CD14-positive monocyte (primary cell): ENCODE measurements around the gene TTLL10. TPM values are rescaled to one million over a fixed set of nuclear protein-coding genes. Genes with fewer than 3 reads are reported as not detected.

Source experiments
- DNase-seq, 3 donors: peaks; one replicate each; pipeline ENCODE4 v3.0.0-alpha.2; 2011 to 2022
- H2AFZ ChIP-seq: 2 replicates; pipeline ENCODE4 v1.6.0; 2012; ENCODE audit warnings: mild to moderate bottlenecking, low read depth, low read length, inconsistent platforms; ENCODE audit not compliant: insufficient read depth, poor library complexity, severe bottlenecking
- H3K27ac ChIP-seq, 2 donors: 1 replicate in 1 of 2; 2 replicates in 1 of 2; pipeline ENCODE4 v1.5.1; 2012 to 2013; ENCODE audit warnings: low read length in 2 of 2, control low read depth in 1 of 2, inconsistent platforms in 1 of 2, low read depth in 1 of 2, mild to moderate bottlenecking in 1 of 2
- H3K27me3 ChIP-seq, 2 donors: one replicate each; pipeline versions ENCODE4 v1.6.0 to v1.6.1; 2011 to 2013; ENCODE audit warnings: low read length in 2 of 2; ENCODE audit not compliant: control insufficient read depth in 2 of 2, insufficient read depth in 2 of 2
- H3K36me3 ChIP-seq, 2 donors: replicated peaks in 1 of 2; 1 replicate in 1 of 2; 2 replicates in 1 of 2; pipeline versions ENCODE4 v1.5.1 to v1.6.1; 2012 to 2013; ENCODE audit warnings: low read length in 2 of 2, control low read depth in 1 of 2, inconsistent platforms in 1 of 2, mild to moderate bottlenecking in 1 of 2; ENCODE audit not compliant: insufficient read depth in 2 of 2, control insufficient read depth in 1 of 2
- H3K4me1 ChIP-seq, 2 donors: 1 replicate in 1 of 2; 2 replicates in 1 of 2; pipeline versions ENCODE4 v1.5.1 to v1.6.1; 2012 to 2013; ENCODE audit warnings: low read length in 2 of 2, control low read depth in 1 of 2, inconsistent platforms in 1 of 2, mild to moderate bottlenecking in 1 of 2, moderate library complexity in 1 of 2; ENCODE audit not compliant: insufficient read depth in 2 of 2, control insufficient read depth in 1 of 2
- H3K4me2 ChIP-seq: replicated peaks from 2 replicates; pipeline ENCODE3; 2012; ENCODE audit warnings: low read length, moderate library complexity, mild to moderate bottlenecking; ENCODE audit not compliant: poor library complexity, severe bottlenecking; ENCODE audit errors: extremely low read depth
- H3K4me3 ChIP-seq, 3 experiments: fragments of 200-600 bp in 1 of 3; sonication (generic) in 1 of 3; replicated peaks in 1 of 3; 1 replicate in 2 of 3; 2 replicates in 1 of 3; pipeline ENCODE4 v1.5.1; 2011 to 2013; ENCODE audit warnings: low read length in 3 of 3, mild to moderate bottlenecking in 3 of 3, control low read depth in 2 of 3, low read depth in 2 of 3, inconsistent platforms in 1 of 3, moderate library complexity in 1 of 3
- H3K79me2 ChIP-seq: 2 replicates; pipeline ENCODE4 v1.6.0; 2012; ENCODE audit warnings: mild to moderate bottlenecking, control low read depth, inconsistent platforms, low read length, moderate library complexity; ENCODE audit not compliant: insufficient read depth
- H3K9ac ChIP-seq: 2 replicates; pipeline ENCODE4 v1.6.0; 2017; ENCODE audit warnings: low read length, mild to moderate bottlenecking; ENCODE audit not compliant: insufficient read depth, poor library complexity, severe bottlenecking
- H3K9me3 ChIP-seq, 2 donors: replicated peaks in 1 of 2; 1 replicate in 1 of 2; 2 replicates in 1 of 2; pipeline versions ENCODE4 v1.5.1 to v1.6.1; 2012 to 2013; ENCODE audit warnings: low read length in 2 of 2, control low read depth in 1 of 2; ENCODE audit not compliant: control insufficient read depth in 1 of 2, insufficient read depth in 1 of 2
- H4K20me1 ChIP-seq: 2 replicates; pipeline ENCODE4 v1.6.0; 2012; ENCODE audit warnings: mild to moderate bottlenecking, low read length, control low read depth, moderate library complexity; ENCODE audit not compliant: insufficient read depth
- H3K27ac Mint-ChIP-seq, 7 donors: one replicate each; pipeline ENCODE4 v1.8.0; 2020; ENCODE audit warnings: mild to moderate bottlenecking in 7 of 7, mixed read lengths in 7 of 7, moderate library complexity in 6 of 7, inconsistent platforms in 2 of 7
- H3K27me3 Mint-ChIP-seq, 3 donors: one replicate each; pipeline ENCODE4 v1.8.0; 2021 to 2022; ENCODE audit warnings: low read depth in 3 of 3, mild to moderate bottlenecking in 3 of 3, mixed read lengths in 3 of 3, moderate library complexity in 3 of 3, inconsistent platforms in 1 of 3
- H3K36me3 Mint-ChIP-seq, 2 donors: one replicate each; pipeline ENCODE4 v1.8.0; 2020; ENCODE audit warnings: mixed read lengths in 2 of 2, inconsistent platforms in 1 of 2, mild to moderate bottlenecking in 1 of 2
- H3K4me1 Mint-ChIP-seq: one replicate; pipeline ENCODE4 v1.8.0; 2020; ENCODE audit warnings: mild to moderate bottlenecking, mixed read lengths
- H3K4me3 Mint-ChIP-seq, 2 donors: one replicate each; pipeline ENCODE4 v1.8.0; 2020; ENCODE audit warnings: mild to moderate bottlenecking in 2 of 2, mixed read lengths in 2 of 2, moderate library complexity in 1 of 2
- H3K9me3 Mint-ChIP-seq, 7 donors: one replicate each; pipeline ENCODE4 v1.8.0; 2020 to 2022; ENCODE audit warnings: mixed read lengths in 7 of 7, mild to moderate bottlenecking in 6 of 7, moderate library complexity in 6 of 7, inconsistent platforms in 2 of 7
- CTCF ChIP-seq: fragments of 200-600 bp; IDR thresholded peaks from one replicate; pipeline ENCODE4 v1.8.0; 2022; ENCODE audit warnings: antibody characterized with exemption, mild to moderate bottlenecking
- WGBS: methylation state at CpG from one replicate; pipeline ENCODE4 v1.1.5; 2013; ENCODE audit warnings: missing lambda C conversion rate; ENCODE audit not compliant: insufficient coverage; 5-methylcytosine and 5-hydroxymethylcytosine counted together
- intact Hi-C, 2 donors: fragments of 100-400 bp; cut with micrococcal nuclease; formaldehyde crosslinking; loops; one replicate each; pipeline versions ENCODE4 v1.15.0 to v1.15.1; 2023
- polyA plus RNA-seq, 3 donors: library from polyadenylated mRNA; depleted of rRNA in 1 of 3; unstranded in 2 of 3; stranded (reverse) in 1 of 3; fragments of 300-500 nt in 2 of 3; fragments of >200 nt in 1 of 3; fragmentation: Illumina TruSeq in 2 of 3; gene quantifications; 1 replicate in 2 of 3; 2 replicates in 1 of 3; pipeline ENCODE4 v1.2.3, GENCODE V29; 2012 to 2021

TTLL10 gene
- polyA plus RNA-seq, 3 donors: 0.06 TPM; not detected in 2

DNA sequence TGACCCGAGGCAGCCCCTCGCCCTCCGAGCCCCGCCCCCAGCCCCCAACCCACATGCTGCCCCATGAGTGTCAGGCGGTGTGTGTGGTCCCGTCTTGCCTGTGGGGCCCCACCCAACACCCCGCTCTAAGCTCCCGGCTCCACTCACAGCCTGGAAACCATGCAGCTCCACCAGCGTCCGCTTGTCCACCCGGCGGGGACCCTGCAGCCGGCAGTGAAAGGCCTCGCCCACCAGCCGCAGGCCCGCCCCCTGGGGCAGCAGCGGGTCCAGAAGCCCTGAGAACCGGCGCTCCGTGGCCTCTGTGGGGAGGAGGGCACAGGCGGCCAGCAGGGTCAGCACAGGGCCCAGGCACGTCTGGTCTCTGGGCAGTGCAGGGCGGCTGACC is 70.1 kb downstream of the TTLL10 start:
- no peaks in the 10 kb centered on the region for H3K4me1 Mint-ChIP-seq
- no peaks in the 10 kb centered on the region for H3K36me3 ChIP-seq
- no peak overlapping the region for H3K27ac ChIP-seq
- H3K36me3 Mint-ChIP-seq: no peaks in the 10 kb centered on the region
- no peaks in the 10 kb centered on the region for H3K4me1 ChIP-seq
- H3K79me2 ChIP-seq: no peaks in the 10 kb centered on the region
- H3K9me3 Mint-ChIP-seq: peaks cover 0 to 2% (median 0%) of the 10 kb centered on the region in 7 donors
- no peak for DNase-seq
- H3K4me2 ChIP-seq: no peak overlapping the region
- H3K4me3 ChIP-seq: no peak overlapping the region
- WGBS: 91% methylated on average over 18 of the region's 23 CpGs
- H3K9ac ChIP-seq: no peak overlapping the region
- no peaks in the 10 kb centered on the region for H3K9me3 ChIP-seq
- peaks cover 17 to 46% (median 17%) of the 10 kb centered on the region in 3 donors for H3K27me3 Mint-ChIP-seq
- H2AFZ ChIP-seq: no peak overlapping the region
- peaks cover 7% of the 10 kb centered on the region for H4K20me1 ChIP-seq
- intact Hi-C loops: no loop called here
- H3K4me3 Mint-ChIP-seq: no peak overlapping the region
- H3K27ac Mint-ChIP-seq: no peak overlapping the region
- TF ChIP-seq CTCF: no peak
- H3K27me3 ChIP-seq: peaks cover 0 to 23% of the 10 kb centered on the region in 2 donors

DNA sequence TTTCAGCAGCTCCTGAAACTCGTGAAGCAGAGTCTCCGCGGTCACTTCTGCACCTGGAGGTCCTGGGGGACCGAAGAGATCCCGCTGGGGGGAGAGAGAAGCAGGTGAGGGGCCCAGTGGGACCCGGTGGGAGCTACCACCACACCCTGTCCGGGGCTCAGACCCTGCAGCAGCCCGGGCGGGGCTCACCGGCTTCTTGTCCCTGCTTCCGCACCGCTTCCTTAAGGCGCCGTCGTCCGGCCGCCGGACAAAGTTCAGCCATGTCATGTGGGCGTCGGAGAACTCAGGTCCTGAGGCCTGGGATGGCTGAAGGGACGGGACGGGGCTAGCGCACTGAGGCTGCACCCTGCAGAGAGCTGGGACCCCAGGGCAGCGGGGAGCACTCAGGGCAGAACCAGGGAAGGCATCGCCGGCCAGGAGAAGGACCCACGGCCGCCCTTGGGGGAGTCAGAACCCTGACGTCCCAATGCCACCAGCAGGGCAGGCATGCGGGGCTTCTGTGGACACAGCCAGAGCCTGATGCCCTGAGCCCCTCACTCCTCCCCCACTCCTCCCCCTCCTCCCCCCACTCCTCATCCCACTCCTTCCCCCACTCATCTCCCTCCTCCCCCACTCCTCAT is 70.6 kb downstream of the TTLL10 start:
- no peaks in the 10 kb centered on the region for H3K4me1 Mint-ChIP-seq
- H3K9me3 ChIP-seq: no peaks in the 10 kb centered on the region
- H2AFZ ChIP-seq: no peak overlapping the region
- H3K36me3 Mint-ChIP-seq: no peaks in the 10 kb centered on the region
- H3K4me1 ChIP-seq: no peaks in the 10 kb centered on the region
- peaks cover 0 to 23% of the 10 kb centered on the region in 2 donors for H3K27me3 ChIP-seq
- peaks cover 7% of the 10 kb centered on the region for H4K20me1 ChIP-seq
- H3K36me3 ChIP-seq: no peaks in the 10 kb centered on the region
- intact Hi-C loops: no loop called here
- peaks cover 0 to 2% (median 0%) of the 10 kb centered on the region in 7 donors for H3K9me3 Mint-ChIP-seq
- no peak for DNase-seq
- H3K4me2 ChIP-seq: no peak overlapping the region
- 93% methylated on average over 28 of the region's 30 CpGs for WGBS
- no peak overlapping the region for H3K4me3 Mint-ChIP-seq
- no peaks in the 10 kb centered on the region for H3K79me2 ChIP-seq
- peaks cover 16 to 43% (median 17%) of the 10 kb centered on the region in 3 donors for H3K27me3 Mint-ChIP-seq
- TF ChIP-seq CTCF: no peak
- H3K9ac ChIP-seq: no peak overlapping the region
- H3K27ac ChIP-seq: no peak overlapping the region
- H3K27ac Mint-ChIP-seq: no peak overlapping the region
- no peak overlapping the region for H3K4me3 ChIP-seq
